Chondrocyte (in vitro differentiated cells): ENCODE results near the gene SLC38A9. TPM values are rescaled to one million over a fixed set of nuclear protein-coding genes. Genes with fewer than 3 reads are reported as not detected.
"Not testable (repeated sequence)": the region's sequence is repeated elsewhere in the genome, so short reads cannot be mapped to it uniquely, and the experiment has no call there.

Experiments used
- DNase-seq: peaks from one replicate; pipeline ENCODE4 v3.0.0; 2021; ENCODE audit warnings: mixed read lengths, low spot score
- H3K27ac Mint-ChIP-seq: one replicate; pipeline ENCODE4 v1.8.0; 2021; ENCODE audit warnings: mild to moderate bottlenecking, moderate library complexity, mixed read lengths; ENCODE audit not compliant: unreplicated experiment
- H3K27me3 Mint-ChIP-seq: 2 replicates; pipeline ENCODE4 v1.8.0; 2021; ENCODE audit warnings: low read depth, mixed read lengths
- H3K36me3 Mint-ChIP-seq: 2 replicates; pipeline ENCODE4 v1.8.0; 2021; ENCODE audit warnings: low read depth, mixed read lengths
- H3K4me1 Mint-ChIP-seq: 2 replicates; pipeline ENCODE4 v1.8.0; 2021; ENCODE audit warnings: low read depth, mild to moderate bottlenecking, mixed read lengths
- H3K4me3 Mint-ChIP-seq: one replicate; pipeline ENCODE4 v1.8.0; 2021; ENCODE audit warnings: mild to moderate bottlenecking, moderate library complexity, mixed read lengths; ENCODE audit not compliant: unreplicated experiment
- H3K9me3 Mint-ChIP-seq: 2 replicates; pipeline ENCODE4 v1.8.0; 2021; ENCODE audit warnings: low read depth, mixed read lengths
- total RNA-seq: library from RNA; stranded (reverse); gene quantifications from 3 replicates; pipeline ENCODE4 v1.2.1, GENCODE V29; 2021
- TF ChIP-seq, protein P1 (sequence below): fragments of 200-600 bp; sonication (generic); IDR thresholded peaks from 2 replicates; pipeline ENCODE4 v1.5.0; 2021; ENCODE audit warnings: antibody characterized with exemption, mild to moderate bottlenecking, moderate library complexity

Gene SLC38A9
- total RNA-seq, 1 donor from 2014 or later: 20.7 TPM

GRCh38 chr5:55613112-55613868 is 98.8 kb downstream of the SLC38A9 start:
- Mint-ChIP-seq H3K9me3 (no peaks in the 10 kb centered on the region), H3K4me1 (peaks cover 4% of the 10 kb centered on the region), H3K27me3 (no peaks in the 10 kb centered on the region), H3K27ac (no peak overlapping the region), H3K4me3 (no peak overlapping the region), H3K36me3 (no peaks in the 10 kb centered on the region)
- TF ChIP-seq, protein P1, sequence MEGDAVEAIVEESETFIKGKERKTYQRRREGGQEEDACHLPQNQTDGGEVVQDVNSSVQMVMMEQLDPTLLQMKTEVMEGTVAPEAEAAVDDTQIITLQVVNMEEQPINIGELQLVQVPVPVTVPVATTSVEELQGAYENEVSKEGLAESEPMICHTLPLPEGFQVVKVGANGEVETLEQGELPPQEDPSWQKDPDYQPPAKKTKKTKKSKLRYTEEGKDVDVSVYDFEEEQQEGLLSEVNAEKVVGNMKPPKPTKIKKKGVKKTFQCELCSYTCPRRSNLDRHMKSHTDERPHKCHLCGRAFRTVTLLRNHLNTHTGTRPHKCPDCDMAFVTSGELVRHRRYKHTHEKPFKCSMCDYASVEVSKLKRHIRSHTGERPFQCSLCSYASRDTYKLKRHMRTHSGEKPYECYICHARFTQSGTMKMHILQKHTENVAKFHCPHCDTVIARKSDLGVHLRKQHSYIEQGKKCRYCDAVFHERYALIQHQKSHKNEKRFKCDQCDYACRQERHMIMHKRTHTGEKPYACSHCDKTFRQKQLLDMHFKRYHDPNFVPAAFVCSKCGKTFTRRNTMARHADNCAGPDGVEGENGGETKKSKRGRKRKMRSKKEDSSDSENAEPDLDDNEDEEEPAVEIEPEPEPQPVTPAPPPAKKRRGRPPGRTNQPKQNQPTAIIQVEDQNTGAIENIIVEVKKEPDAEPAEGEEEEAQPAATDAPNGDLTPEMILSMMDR: no peak
- DNase-seq: no peak

GRCh38 chr5:55610542-55610941 is 101.6 kb downstream of the SLC38A9 start:
- H3K9me3 Mint-ChIP-seq: no peaks in the 10 kb centered on the region
- DNase-seq: no peak
- H3K36me3 Mint-ChIP-seq: no peaks in the 10 kb centered on the region
- H3K4me1 Mint-ChIP-seq: peaks cover 11% of the 10 kb centered on the region
- TF ChIP-seq, protein P1: no peak
- no peak overlapping the region for H3K27ac Mint-ChIP-seq
- H3K4me3 Mint-ChIP-seq: no peak overlapping the region
- no peaks in the 10 kb centered on the region for H3K27me3 Mint-ChIP-seq

GRCh38 chr5:55609413-55609812 is 102.7 kb downstream of the SLC38A9 start:
- Mint-ChIP-seq H3K4me3 (no peak overlapping the region), H3K27ac (no peak overlapping the region), H3K27me3 (no peaks in the 10 kb centered on the region), H3K36me3 (no peaks in the 10 kb centered on the region), H3K9me3 (no peaks in the 10 kb centered on the region), H3K4me1 (peaks cover 21% of the 10 kb centered on the region)
- TF ChIP-seq, protein P1: no peak
- no peak for DNase-seq

DNA sequence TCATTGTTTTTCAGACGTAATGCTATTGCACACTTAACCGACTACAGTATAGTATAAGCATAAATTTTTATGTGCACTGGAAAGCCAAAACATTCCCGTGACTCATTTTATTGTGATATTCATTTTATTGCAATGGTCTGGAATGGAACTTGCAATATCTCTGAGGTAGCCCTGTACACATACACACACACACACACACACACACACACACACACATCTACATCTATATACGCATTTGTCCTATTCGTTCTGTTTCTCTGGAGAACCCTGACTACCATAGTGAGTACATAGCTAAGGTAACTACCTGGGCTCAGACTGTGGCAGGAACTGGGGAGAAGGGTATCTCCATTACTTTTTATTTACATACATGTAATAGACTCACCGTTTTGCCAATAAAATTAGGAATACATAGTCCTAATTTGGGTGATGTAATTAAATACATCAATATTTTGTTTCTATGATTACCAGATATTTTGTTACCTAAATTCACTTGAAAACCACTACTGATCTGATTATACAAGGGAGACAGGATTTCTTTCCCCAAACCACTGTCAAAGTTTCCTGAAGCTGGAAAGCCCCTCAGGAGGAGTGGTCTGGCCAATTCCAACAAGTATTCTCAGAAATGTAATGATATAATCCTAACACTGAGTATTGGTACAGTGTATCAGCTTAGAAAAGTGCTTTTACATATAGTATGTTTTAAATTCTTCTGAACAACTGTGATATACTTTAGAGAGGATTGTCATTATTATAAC is 103.4 kb downstream of the SLC38A9 start:
- TF ChIP-seq, protein P1: no peak
- DNase-seq: no peak
- Mint-ChIP-seq H3K27ac (no peak overlapping the region), H3K9me3 (no peaks in the 10 kb centered on the region), H3K27me3 (no peaks in the 10 kb centered on the region), H3K4me3 (no peak overlapping the region), H3K4me1 (peaks cover 27% of the 10 kb centered on the region), H3K36me3 (no peaks in the 10 kb centered on the region)

DNA sequence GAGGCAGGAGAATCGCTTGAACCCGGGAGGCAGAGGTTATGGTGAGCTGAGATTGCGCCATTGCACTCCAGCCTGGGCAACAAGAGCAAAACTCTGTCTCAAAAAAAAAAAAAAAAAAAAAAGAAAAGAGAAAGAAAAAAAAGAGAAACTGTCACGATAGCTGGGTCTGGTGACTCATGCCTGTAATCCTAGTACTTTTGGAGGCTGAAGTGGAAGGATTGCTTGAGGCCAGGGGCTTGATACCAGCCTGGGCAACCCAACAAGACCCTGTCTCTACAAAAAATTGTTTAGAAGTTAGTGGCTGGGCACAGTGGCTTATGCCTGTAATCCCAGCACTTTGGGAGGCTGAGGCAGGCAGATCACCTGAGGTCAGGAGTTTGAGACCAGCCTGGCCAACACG is 104.8 kb downstream of the SLC38A9 start:
- not testable (repeated sequence) for H3K36me3 Mint-ChIP-seq, H3K27ac Mint-ChIP-seq, H3K9me3 Mint-ChIP-seq, H3K4me3 Mint-ChIP-seq, H3K27me3 Mint-ChIP-seq, DNase-seq
- H3K4me1 Mint-ChIP-seq: peaks cover 42% of the 10 kb centered on the region
